COLO668 (cell line): Measurements from ENCODE around the gene RUNDC1.

ENCODE experiments used
- DNase-seq: peaks from one replicate; lab custom pipeline; 2025; ENCODE audit not compliant: unreplicated experiment; lab: John Stamatoyannopoulos, UW

Gene RUNDC1

DNA sequence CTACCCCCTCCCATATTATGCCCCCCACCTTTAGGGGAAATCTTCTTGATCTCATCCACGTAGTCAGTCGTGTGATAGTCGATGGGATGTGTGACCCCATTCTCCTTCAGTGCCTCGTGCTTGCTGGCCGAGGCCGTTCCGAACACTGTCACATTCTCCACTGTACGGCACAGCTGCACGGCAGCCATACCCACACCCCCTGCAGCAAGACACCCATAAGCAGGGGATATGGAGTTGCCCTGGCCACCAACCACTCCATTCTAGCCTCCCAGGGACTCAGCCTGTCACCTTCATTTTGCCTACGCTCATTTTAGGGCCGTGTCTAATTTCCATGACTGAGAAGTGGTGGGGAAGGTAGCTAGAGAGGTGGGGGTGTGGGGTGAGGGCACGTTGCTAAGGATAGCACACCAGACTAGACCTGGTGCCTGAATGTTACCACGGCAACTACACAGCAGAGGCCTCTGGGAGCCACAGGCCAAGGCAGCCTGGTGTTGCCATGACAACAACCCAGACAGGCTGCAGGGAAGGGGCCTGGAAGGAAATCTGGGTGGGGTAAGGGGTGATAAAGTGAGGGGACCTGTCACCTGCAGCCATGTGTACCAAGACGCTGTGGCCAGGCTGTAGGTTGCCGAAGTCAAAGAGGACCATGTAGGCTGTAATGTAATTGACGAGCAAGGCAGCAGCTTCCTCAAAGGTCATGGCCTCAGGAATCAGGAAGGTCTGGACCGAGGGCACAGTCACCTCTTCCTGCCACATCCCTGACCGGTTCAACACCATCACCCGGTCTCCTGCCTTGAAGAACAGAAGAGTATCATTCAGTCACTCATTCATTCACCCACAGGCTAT is 37.9 kb downstream of the RUNDC1 start:
- peak; percentile 16 for DNase-seq

DNA sequence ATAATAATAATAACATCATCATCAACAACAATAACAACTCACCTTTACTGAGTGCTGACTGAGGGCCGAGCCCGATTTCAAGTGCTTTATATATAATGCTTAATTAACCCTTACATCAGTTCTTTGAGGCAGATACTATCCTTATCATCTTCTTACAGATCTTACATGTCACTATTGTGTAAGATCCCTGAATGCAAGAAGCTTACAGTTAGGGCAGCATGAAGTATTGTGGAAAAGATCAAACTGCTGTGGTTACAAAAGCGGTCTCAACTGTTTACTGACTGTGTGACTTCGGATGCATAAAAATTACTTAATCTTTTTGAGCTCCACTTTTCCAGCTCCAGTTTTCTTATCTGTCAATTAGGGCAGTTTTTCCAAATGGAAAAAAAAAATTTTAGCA is 38.6 kb downstream of the RUNDC1 start:
- no peak for DNase-seq

DNA sequence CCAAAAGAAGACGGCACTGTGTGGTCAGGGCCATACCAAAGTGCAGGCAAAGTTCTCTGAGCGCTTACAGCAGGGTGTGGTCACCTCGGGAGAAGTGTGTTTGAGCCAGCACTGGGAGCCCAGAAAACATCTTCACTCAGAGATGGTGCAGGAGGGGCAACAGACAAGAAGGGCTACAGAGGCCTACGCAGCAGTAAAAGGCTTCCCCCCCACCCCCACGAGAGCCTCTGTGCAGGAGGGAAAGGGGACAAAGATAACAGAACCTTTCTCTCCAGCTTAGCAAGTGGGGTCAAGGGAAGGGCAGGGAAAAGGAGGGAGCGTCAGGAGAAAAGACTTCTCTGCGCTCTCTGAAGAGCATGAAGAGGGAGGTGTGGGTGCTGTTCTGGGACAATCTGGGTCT is 39.1 kb downstream of the RUNDC1 start:
- no peak for DNase-seq

DNA sequence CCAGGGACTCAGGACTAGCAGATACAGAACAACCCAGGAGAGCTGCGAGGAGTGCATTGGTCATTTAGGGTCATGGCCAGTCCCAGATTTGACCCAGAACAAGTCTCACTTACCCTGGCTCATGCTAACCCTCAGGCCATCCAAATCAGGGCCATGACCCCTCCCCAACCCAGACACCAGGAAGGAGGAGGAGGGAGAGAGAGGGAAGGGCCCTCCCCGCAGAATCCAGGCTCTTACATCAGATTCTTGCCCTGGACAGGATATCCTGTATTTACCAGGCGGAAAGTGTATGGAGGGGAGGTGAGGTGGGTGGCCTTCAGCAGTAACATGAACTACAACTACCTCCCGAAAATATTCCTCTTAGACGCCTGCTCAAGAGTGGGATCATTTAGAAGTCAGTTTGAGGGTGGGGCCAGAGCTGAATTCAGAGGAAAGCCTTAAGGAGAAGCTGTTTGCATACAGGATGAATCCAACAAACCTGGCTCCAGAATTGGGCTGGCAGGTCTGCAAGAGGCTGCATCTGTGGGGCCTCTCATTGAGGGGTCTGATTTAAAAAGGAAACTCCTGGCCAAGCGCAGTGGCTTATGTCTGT is 39.8 kb downstream of the RUNDC1 start:
- no peak for DNase-seq

DNA sequence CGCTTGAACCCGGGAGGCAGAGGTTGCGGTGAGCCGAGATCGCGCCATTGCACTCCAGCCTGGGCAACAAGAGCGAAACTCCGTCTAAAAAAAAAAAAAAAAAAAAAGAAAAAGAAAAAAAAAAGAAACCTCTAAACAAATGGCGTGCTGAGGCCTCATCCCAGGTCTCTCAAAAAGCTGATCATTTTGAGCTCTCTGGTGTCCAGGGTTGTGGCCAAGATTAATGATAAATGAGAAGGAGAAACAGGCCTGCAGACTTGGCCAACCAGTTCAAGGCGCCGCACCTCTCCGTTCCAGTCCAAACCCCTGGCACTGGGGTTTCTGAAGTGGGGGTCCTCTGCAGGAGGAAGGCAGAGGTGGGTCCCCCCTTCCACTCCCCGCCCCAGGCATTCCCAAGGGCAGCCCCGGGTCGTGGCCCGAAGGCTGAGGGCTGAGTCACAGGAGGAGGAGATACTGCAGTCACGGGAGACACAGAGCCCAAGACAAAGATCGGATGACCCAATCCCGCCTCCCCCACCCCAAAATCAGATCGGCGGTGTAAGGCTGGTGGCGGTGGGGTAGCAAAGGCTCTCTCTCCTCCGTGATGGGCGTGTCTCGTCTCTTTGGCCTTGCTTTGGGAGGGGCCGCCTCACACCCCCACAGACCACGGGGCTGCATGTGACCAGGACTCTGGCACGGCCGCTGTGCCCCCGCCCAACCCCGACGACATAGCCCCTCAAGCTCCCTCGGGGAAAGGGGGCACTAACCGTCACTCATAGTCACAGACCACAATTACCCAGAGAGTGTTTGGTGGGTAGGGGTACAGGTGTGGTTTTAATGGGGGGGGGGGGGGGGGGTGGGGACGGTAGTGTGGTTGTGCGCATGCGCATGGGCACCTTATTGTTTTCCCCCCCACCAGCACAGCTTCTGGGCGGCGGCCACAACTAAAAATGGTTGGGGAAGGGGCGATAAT is 40.7 kb downstream of the RUNDC1 start:
- no peak for DNase-seq

DNA sequence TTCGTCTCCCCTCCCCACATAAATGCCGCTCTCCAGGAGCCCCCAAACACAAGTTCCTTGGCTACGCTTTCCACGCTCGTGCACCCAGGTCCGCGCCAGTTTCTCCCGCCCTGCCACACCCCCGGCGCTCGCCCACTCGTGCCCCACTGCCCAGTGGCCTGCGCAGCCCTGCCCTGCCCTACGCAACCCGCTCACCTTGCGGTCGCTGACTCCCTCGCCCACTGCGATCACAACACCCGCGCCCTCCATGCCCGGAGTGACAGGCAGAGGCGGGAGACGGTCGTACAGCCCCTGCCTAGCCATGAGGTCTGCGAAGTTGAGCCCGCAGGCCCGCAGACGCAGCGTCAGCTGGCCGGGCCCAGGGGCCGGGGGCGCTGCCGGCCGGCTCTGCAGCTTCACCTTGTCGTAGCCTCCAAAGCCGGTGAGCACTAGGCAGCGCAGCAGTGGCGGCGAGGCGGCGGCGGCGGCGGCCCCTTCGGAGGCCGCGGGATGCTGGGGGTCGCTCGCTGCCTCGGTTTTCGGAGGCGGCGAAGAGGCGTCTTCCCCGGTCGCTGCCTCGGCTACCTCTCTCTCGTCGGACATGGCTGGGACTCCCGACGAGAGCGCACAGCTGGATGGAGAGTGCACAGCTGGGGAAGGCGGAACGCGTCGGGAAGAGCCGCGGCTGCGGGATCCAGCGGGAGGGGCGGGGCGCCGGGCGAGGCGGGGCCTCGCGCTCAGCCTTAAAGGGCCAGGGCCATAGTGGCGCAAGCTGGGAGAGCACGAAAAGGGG is 41.6 kb downstream of the RUNDC1 start, which contains the start of gene VAT1:
TSS of gene VAT1 (minus strand) at position 645 of the 772 bp plus-strand sequence. CDS start at position 582, 63 bp downstream.
- peak; percentile 67 for DNase-seq

DNA sequence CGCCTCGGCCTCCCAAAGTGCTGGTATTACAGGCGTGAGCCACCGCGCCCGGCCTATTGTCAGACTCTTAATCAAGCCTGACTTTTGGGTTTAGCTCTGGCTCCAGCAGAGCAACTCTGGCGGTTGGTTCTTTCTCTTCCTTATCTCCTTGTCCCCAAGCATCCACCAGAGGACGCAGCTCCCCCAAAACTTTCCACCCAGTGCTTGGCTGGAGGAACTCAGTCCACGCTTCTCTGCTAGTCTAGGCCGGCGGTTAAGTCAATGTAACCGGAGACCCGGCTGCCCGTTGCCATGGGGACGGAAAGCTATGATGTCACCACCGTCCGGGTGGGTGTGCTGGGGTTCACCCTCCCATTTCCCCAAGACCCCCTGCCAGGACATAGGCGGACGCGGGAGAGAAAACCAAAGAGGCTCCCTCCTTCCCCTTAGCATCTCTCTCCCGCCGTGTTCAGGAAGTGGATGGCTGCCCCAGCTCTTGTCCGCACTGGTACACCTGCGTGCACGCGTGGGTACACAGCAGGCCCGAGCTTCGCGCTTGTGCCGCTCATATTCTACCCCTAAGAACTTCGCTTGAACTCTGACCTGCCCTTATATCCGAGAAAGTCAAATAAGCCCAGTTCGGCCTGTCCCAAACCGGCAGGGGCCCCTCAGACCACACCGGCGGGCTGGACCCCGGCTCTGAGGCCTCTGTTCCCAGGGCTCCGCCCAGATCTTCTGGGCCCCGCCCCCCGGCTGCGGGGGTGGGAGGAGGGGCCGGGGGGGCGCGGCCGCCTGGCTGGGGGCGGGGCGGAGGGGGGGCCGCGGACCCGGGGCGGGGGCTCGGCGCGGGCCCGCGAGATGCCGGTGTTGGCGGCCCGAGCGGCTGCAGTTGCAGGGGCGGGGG is 44.3 kb downstream of the RUNDC1 start, which contains the start of gene RND2:
TSS of gene RND2 (plus strand) at position 825 of the 883 bp plus-strand sequence. CDS start 117 bp downstream, outside the sequence.
- peak; percentile 65 for DNase-seq

DNA sequence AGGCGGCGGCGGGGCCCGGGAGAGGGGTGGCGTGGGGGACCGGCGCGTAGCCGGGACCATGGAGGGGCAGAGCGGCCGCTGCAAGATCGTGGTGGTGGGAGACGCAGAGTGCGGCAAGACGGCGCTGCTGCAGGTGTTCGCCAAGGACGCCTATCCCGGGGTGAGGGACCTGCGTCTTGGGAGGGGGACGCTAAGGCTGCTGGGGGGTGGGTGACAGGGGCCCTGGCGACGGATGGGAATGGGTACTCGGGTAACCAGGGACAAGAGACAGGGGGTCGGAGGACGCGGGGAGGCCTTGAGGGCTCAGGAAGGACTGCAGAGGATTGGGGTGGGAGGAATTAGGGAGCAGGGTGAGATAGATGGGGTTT is 44.9 kb downstream of the RUNDC1 start:
- no peak for DNase-seq

DNA sequence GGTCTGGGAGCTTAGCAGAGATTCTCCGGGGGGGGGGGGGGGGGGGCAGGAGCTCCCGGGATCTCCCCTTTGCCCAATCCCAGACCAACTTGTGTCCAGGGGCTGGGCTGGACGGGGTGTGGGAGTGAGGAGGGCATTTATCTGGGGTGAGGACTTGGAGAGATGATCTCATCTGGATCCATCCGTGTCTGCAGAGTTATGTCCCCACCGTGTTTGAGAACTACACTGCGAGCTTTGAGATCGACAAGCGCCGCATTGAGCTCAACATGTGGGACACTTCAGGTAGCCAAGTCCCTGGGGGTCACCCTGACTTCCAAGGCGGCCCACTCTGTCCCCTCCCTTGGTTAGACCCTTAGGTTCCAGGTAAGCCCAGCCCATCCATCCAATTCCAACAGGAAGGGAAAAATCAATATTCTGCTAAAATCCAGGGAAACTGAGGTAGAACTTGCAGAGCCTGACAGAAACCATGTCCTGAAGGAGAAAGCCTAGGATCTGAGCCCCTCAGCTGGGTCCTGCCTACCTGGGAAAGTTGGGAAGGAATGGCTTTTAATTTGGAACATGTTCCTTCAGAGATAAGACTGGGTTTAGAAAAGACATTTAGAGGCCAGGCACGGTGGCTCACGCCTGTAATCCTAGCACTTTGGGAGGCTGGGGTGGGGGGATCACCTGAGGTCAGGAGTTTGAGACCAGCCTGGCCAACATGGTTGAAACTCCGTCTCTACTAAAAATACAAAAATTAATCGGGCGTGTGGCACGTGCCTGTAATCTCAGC is 45.6 kb downstream of the RUNDC1 start:
- DNase-seq: no peak

DNA sequence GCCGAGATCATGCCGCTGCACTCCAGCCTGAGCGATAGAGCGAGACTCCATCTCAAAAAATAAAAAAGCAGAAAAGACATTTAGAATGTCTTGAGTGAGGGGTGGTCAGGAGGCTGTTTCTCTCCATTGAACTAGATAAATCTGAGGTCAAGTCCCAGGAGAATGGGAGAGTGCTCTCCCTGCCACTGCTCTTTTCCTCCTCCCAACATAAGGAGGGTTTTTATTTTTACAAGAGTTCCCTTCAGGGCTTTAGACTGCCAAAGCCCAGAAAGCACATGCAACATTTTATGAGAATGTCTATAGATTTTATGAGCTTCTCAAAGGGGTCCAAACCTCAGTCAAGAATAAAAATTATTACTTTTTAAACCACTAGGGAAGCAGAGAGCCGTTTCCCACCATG is 46.2 kb downstream of the RUNDC1 start:
- no peak for DNase-seq

DNA sequence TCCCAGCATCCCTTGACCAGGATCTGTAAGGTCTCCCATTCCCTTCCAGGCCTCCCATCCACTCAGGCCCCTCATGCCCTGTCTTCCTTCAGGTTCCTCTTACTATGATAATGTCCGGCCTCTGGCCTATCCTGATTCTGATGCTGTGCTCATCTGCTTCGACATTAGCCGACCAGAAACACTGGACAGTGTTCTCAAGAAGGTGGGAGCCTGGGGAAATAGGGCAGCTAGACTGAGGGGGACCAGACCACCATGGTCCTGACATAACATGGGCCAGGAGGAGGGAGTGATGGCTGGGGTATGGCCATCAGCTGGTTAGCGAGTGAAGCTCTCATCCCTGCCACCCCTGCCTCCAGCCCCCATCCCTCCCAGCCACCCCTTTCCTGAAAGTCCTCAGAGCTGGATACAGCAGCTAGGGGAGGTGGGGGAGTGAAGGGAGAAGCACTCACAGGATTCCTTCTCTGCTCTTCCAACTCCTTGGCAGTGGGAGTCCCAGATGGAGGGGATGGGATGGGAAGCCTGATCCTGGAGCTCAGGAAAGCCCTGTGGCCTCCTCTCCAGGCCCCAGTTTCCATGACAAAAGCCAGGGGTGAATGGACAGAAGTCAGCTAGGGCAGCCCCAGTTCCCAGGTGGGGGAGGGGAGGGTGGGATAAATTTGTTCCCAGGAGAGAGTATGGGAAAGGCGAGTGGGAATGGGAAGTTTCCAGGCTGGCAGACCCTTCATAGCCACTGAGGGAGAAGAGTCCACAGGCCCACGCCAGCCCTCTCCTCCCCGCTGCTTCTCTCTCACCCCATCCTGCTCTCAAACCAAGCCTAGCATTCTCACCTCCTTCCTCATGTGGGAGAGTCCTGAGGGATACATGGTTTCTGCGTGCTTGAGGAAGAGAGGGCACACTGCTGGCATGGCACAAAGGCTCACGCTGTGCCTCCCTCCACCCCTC is 47.0 kb downstream of the RUNDC1 start:
- no peak for DNase-seq

DNA sequence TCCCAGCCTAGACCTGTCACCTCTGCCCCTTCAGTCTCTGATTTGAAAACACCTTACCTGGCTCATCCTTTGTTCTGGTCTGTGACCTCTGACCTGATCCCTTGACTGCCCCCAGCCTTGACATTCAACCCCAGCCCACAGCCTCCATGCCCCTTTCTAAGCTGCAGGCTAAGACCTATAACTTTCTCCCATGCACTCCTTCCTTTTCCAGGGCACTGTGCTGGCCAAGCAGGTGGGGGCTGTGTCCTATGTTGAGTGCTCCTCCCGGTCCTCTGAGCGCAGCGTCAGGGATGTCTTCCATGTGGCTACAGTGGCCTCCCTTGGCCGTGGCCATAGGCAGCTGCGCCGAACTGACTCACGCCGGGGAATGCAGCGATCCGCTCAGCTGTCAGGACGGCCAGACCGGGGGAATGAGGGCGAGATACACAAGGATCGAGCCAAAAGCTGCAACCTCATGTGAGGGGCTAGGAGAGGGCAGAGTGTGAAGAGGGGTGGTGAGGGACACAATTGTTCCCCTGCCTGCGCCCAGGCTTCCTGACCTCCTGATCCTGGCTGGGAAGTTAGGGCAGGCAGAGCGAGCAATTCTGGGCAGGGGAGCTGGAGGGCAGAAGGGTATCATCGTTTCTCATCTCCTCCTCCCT is 48.0 kb downstream of the RUNDC1 start:
- no peak for DNase-seq

DNA sequence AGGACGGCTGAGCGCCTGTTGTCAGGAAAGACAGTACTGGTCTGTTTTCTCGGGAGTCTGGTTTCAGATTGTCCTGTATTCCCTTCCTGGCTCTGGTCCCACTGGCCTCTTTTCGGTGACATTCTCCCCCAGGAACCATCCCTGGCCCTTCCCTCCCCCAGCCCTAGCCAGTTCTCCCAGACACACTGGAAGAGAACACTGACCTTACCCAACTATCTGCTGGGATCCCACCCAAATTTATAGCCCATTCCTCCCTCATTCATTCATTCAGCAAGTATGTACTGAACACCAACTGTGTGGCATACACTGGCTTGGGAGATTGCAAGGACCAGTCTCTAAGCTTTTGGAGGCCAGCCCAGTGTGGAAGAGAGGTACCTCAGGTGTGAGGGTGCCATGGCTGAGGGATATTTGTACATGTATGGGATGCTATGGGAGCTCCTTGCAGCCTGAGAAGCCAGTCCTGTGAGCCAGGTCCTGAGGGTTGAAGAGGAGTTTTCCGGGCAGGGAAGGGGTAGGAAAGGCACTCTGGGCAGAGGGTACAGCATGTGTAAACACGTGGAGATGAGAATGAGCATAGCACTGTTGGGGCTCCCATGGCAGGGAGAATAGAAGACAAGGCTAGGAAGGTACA is 49.9 kb downstream of the RUNDC1 start:
- DNase-seq: no peak

DNA sequence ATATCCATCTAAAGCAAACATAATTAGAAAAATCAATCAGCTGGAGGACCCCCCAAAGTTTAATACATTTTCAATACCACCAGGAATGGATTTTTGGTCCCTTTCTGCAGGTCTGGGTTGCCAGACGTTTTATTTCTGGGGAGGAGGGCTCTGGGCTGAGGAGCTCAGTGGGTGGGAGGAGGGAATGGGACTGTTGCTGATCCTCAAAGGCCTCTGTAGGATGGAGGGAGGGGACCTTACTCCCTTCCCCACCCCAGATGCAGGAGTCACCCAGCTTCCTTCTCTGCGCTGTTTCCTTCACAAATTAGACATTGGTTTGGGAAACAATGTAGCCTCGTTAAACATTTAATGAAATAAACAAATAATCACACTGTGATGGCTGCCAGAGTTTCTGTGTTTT is 51.3 kb downstream of the RUNDC1 start:
- no peak for DNase-seq

DNA sequence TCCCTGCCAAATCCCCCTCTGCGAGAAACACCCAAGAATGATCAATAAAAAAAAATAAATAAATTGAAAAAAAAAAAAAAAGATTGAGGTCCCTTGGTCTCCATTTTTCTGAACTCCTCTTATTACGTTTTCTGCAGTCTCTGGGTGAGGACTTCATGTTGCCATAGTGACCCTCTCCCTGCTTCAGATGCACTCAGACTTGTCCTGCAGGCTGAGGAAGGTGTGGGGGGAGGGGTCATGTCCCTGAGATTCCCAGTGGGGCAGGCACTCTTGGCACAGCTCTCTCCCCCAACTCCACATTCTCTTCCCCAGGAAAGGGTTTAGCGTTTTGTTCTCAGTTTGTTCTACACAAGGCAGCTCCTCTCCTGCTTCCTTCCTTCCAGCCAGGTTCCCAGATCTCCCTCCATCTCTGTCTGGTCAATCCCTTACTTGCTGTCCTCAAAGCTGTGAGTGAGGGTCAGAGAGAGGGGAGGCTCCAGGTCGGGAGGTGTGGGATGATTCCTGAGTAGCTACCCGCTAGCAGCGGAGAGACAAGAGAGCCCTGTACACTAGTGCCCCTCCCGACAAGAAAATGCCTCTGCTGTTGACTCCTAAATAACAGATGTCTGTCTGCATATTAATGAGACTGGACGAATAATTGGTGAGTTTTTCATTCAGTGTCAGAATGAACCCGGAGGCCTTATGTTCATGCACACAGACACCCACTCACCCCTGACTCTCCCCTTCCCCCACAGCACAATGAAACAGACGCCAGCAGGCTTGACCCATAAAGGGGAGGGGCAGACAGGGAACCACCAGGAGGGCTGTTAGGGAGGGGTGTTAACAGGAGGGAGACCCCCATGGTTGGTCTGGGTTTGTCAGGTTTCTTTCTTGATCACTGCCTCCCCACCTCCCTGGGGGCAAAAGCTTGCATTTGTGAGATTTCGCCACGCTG is 53.9 kb downstream of the RUNDC1 start:
- DNase-seq: no peak

DNA sequence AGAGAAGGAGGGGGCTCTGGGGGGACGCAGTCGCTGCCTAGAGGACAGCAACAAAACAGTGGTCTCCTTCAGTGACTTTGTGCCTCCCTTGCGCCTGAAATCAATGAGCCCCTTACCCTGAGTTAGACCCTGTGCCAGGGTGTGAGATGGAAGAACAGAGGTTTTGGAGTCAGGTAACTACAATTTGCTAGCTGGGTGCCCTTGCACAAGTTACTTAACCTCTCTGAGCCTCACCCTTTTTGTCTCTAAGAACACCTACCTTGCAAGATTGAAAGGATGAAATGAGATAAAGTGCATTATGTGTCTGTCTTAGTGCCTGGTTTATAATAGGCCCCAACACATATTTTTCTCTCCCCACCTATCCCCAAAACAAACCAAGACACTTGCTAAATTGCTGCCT is 54.5 kb downstream of the RUNDC1 start:
- no peak for DNase-seq
